Smooth muscle cell (in vitro differentiated cells): ENCODE data around the gene SNRNP70. TPM values are rescaled to one million over a fixed set of nuclear protein-coding genes. Genes with fewer than 3 reads are reported as not detected.
"Not testable (repeated sequence)": the region's sequence is repeated elsewhere in the genome, so short reads cannot be mapped to it uniquely, and the experiment has no call there.

Experiments
- DNase-seq: peaks from one replicate; lab custom pipeline; 2025; ENCODE audit not compliant: unreplicated experiment; lab: John Stamatoyannopoulos, UW
- H2AFZ ChIP-seq: fragments of 200-600 bp; sonication (generic); 2 replicates; pipeline ENCODE4 v1.6.0; 2016; ENCODE audit warnings: antibody characterized with exemption, low read depth, mild to moderate bottlenecking
- H3F3A ChIP-seq: fragments of 200-600 bp; sonication (generic); 2 replicates; pipeline ENCODE4 v1.6.0; 2017; ENCODE audit warnings: antibody characterized with exemption, low read depth
- H3K27ac ChIP-seq: fragments of 200-600 bp; sonication (generic); 2 replicates; pipeline ENCODE4 v1.5.1; 2016; ENCODE audit warnings: low read depth, mild to moderate bottlenecking
- H3K27me3 ChIP-seq: fragments of 200-600 bp; sonication (generic); 2 replicates; pipeline ENCODE4 v1.6.1; 2016; ENCODE audit warnings: low read depth, mild to moderate bottlenecking
- H3K36me3 ChIP-seq: fragments of 200-600 bp; sonication (generic); 2 replicates; pipeline ENCODE4 v1.5.1; 2016; ENCODE audit warnings: low read depth
- H3K4me1 ChIP-seq: fragments of 200-600 bp; sonication (generic); 2 replicates; pipeline ENCODE4 v1.5.1; 2016; ENCODE audit warnings: low read depth
- H3K4me2 ChIP-seq: fragments of 200-600 bp; sonication (generic); 2 replicates; pipeline ENCODE4 v1.6.0; 2016; ENCODE audit warnings: mild to moderate bottlenecking
- H3K4me3 ChIP-seq: fragments of 200-600 bp; sonication (generic); 2 replicates; pipeline ENCODE4 v1.5.1; 2016; ENCODE audit warnings: mild to moderate bottlenecking
- H3K79me2 ChIP-seq: fragments of 200-600 bp; sonication (generic); 2 replicates; pipeline ENCODE4 v1.6.0; 2016; ENCODE audit warnings: low read depth, mild to moderate bottlenecking
- H3K9ac ChIP-seq: fragments of 200-600 bp; sonication (generic); 2 replicates; pipeline ENCODE4 v1.6.0; 2016; ENCODE audit warnings: low read depth
- H3K9me3 ChIP-seq: fragments of 200-600 bp; sonication (generic); replicated peaks from 2 replicates; pipeline ENCODE4 v1.5.1; 2016; ENCODE audit warnings: low read depth
- H4K20me1 ChIP-seq: fragments of 200-600 bp; sonication (generic); 2 replicates; pipeline ENCODE4 v1.6.0; 2016; ENCODE audit warnings: low read depth
- CTCF ChIP-seq: fragments of 200-600 bp; sonication (generic); IDR thresholded peaks from 2 replicates; pipeline ENCODE4 v1.5.1; 2017; ENCODE audit warnings: borderline replicate concordance, mild to moderate bottlenecking, antibody characterized with exemption; ENCODE audit not compliant: insufficient read depth, poor library complexity, severe bottlenecking
- WGBS: methylation state at CpG from one replicate; pipeline ENCODE4 v1.1.7; 2016; ENCODE audit warnings: low lambda C conversion rate; 5-methylcytosine and 5-hydroxymethylcytosine counted together
- polyA plus RNA-seq: library from polyadenylated mRNA; unstranded; fragments of >200 nt; fragmentation: Nextera tagmentation; extraction: Ambion mirVana; gene quantifications from 2 replicates; pipeline ENCODE4 v1.2.1, GENCODE V29; 2016
- total RNA-seq: library from RNA; depleted of rRNA; stranded (reverse); fragments of >200 nt; gene quantifications from 2 replicates; pipeline ENCODE4 v1.2.3, GENCODE V29; 2014

Gene SNRNP70
- total and polyA plus RNA-seq, 2 experiments from 2014 or later = 200 to 206 TPM

GRCh38 chr19:49141352-49141751 is 56.1 kb downstream of the SNRNP70 start:
- WGBS = 86% methylated on average over 6 of the region's 6 CpGs
- no peak overlapping the region for H3K27ac ChIP-seq
- TF ChIP-seq CTCF = no peak
- no peak overlapping the region for H3K4me2 ChIP-seq
- no peaks in the 10 kb centered on the region for H3K79me2 ChIP-seq
- no peak overlapping the region for H3K4me3 ChIP-seq
- peaks cover 8% of the 10 kb centered on the region for H3K4me1 ChIP-seq
- H3K9me3 ChIP-seq = no peaks in the 10 kb centered on the region
- no peaks in the 10 kb centered on the region for H3F3A ChIP-seq
- no peaks in the 10 kb centered on the region for H3K27me3 ChIP-seq
- H3K9ac ChIP-seq = no peak overlapping the region
- no peaks in the 10 kb centered on the region for H3K36me3 ChIP-seq
- no peak for DNase-seq
- H2AFZ ChIP-seq = no peak overlapping the region
- H4K20me1 ChIP-seq = no peaks in the 10 kb centered on the region

- peak overlapping the region; percentile 89 for H2AFZ ChIP-seq
- no peaks in the 10 kb centered on the region for H3K27me3 ChIP-seq
- H3K9me3 ChIP-seq = no peaks in the 10 kb centered on the region
- peaks cover 6% of the 10 kb centered on the region for H3F3A ChIP-seq
- no peak for TF ChIP-seq CTCF
- H3K27ac ChIP-seq = no peak overlapping the region
- no peaks in the 10 kb centered on the region for H3K36me3 ChIP-seq
- peak overlapping the region; percentile 99 for H3K4me2 ChIP-seq
- peak overlapping the region; percentile 68 for H3K4me3 ChIP-seq
- H3K79me2 ChIP-seq = no peaks in the 10 kb centered on the region
- no peak overlapping the region for H3K9ac ChIP-seq
- no peaks in the 10 kb centered on the region for H4K20me1 ChIP-seq
- peak; percentile 61 for DNase-seq
- 7% methylated on average over 12 of the region's 21 CpGs for WGBS
- H3K4me1 ChIP-seq = peaks cover 8% of the 10 kb centered on the region
These were observed 57.6 kb downstream of the SNRNP70 start for GRCh38 chr19:49142866-49143335.

GRCh38 chr19:49145573-49146407 is 60.5 kb downstream of the SNRNP70 start:
- no peak overlapping the region for H2AFZ ChIP-seq
- H4K20me1 ChIP-seq = no peaks in the 10 kb centered on the region
- no peaks in the 10 kb centered on the region for H3K27me3 ChIP-seq
- H3K36me3 ChIP-seq = no peaks in the 10 kb centered on the region
- DNase-seq = peak; percentile 83
- no peaks in the 10 kb centered on the region for H3K79me2 ChIP-seq
- peak overlapping the region; percentile 78 for H3K4me2 ChIP-seq
- peak overlapping the region; percentile 35 for H3K4me3 ChIP-seq
- WGBS = 10% methylated on average over 23 of the region's 30 CpGs
- TF ChIP-seq CTCF = peak; percentile 93
- H3K4me1 ChIP-seq = peaks cover 10% of the 10 kb centered on the region
- no peak overlapping the region for H3K9ac ChIP-seq
- no peak overlapping the region for H3K27ac ChIP-seq
- peaks cover 6% of the 10 kb centered on the region for H3F3A ChIP-seq
- no peaks in the 10 kb centered on the region for H3K9me3 ChIP-seq

- 36% methylated on average over 7 of the region's 7 CpGs for WGBS
- H2AFZ ChIP-seq, H3K36me3 ChIP-seq, H3K27me3 ChIP-seq, H3K79me2 ChIP-seq, DNase-seq, H3K4me3 ChIP-seq, H4K20me1 ChIP-seq, H3K27ac ChIP-seq, H3K9me3 ChIP-seq, H3K9ac ChIP-seq: not testable (repeated sequence)
- Histone ChIP-seq H3F3A (peaks cover 10% of the 10 kb centered on the region), H3K4me2 (peak overlapping the region; percentile 78), H3K4me1 (peaks cover 16% of the 10 kb centered on the region)
These were observed 61.1 kb downstream of the SNRNP70 start for GRCh38 chr19:49146408-49146770.
